GM12865 (cell line): ENCODE measurements around the gene FOXN3.
"Not testable (repeated sequence)": the region's sequence is repeated elsewhere in the genome, so short reads cannot be mapped to it uniquely, and the experiment has no call there.

ENCODE experiments used
- DNase-seq: peaks from one replicate; pipeline ENCODE4 v3.0.0; 2010; ENCODE audit warnings: low read depth
- H3K4me3 ChIP-seq: 2 replicates; pipeline ENCODE4 v1.5.1; 2011; ENCODE audit warnings: mild to moderate bottlenecking, low read depth, low read length, control low read depth
- TF ChIP-seq, protein P1 (sequence below): IDR thresholded peaks from 2 replicates; pipeline ENCODE4 v1.5.1; 2011; ENCODE audit warnings: low read length, control low read depth, low read depth, inconsistent platforms; ENCODE audit not compliant: insufficient read depth; ENCODE audit errors: missing control alignments

The FOXN3 gene

DNA sequence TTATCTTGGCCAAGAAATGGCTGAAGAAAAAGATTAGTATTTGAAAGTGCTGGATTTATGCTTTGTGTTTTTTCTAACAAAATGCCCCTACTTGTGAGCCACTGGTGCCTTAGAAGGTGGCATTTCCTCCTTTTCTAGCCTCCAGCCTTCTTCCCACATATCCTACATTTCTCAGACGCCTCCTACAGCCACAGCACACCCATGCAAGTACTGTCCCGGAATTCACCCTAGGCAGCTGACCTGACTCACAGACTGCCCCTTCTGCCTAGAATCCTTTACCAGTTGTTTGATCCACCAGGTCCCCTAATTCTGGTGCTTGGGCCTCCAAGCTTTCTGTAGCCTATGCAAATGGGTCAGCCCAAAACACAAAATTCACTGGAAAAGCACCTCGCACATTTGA lies 166.0 kb downstream of the FOXN3 start:
- DNase-seq = no peak
- TF ChIP-seq, protein P1, sequence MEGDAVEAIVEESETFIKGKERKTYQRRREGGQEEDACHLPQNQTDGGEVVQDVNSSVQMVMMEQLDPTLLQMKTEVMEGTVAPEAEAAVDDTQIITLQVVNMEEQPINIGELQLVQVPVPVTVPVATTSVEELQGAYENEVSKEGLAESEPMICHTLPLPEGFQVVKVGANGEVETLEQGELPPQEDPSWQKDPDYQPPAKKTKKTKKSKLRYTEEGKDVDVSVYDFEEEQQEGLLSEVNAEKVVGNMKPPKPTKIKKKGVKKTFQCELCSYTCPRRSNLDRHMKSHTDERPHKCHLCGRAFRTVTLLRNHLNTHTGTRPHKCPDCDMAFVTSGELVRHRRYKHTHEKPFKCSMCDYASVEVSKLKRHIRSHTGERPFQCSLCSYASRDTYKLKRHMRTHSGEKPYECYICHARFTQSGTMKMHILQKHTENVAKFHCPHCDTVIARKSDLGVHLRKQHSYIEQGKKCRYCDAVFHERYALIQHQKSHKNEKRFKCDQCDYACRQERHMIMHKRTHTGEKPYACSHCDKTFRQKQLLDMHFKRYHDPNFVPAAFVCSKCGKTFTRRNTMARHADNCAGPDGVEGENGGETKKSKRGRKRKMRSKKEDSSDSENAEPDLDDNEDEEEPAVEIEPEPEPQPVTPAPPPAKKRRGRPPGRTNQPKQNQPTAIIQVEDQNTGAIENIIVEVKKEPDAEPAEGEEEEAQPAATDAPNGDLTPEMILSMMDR = no peak
- H3K4me3 ChIP-seq = no peak overlapping the region

DNA sequence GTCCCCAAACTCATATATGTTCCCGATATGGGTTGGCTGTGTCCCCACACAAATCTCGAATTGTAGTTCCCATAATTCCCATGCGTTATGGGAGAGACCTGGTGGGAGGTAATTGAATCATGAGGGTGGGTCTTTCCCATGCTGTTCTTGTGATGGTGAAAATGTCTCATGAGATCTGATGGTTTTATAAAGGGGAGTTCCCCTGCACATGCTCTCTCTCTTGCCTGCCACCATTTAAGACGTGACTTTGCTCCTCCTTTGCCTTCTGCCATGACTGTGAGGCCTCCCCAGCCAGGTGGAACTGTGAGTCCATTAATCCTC lies 166.4 kb downstream of the FOXN3 start:
- not testable (repeated sequence) for DNase-seq, H3K4me3 ChIP-seq

DNA sequence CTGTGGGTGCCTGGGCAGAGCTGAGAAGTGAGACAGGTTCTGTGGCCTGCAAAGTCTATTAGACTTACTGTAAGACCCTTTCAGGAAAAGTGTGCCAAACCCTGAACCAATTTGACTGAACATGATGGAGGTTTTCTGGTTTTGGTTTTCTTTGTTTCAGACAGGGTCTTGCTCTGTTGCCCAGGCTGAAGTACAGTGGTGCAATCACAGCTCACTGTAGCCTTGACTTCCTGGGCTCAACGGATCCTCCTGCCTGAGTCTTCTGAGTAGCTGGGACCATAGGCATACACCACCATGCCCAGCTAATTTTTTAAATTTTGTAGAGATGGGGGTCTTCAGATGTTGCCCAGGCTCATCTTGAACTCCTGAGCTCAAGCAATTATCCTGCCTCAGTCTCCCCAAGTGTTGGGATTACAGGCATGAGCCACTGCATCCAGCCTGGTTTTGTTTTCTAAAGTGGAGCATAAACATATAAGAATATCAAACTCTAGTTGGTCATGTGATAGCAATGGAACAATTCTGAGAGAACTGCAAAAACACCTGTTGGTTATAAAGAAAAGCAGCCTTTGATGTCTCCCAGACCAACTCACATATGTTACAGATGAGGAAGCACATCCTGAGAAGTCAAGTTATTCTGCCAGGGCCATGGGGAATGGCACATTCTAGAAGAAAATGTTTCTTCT lies 166.9 kb downstream of the FOXN3 start:
- H3K4me3 ChIP-seq = no peak overlapping the region
- TF ChIP-seq, protein P1 = no peak
- no peak for DNase-seq

DNA sequence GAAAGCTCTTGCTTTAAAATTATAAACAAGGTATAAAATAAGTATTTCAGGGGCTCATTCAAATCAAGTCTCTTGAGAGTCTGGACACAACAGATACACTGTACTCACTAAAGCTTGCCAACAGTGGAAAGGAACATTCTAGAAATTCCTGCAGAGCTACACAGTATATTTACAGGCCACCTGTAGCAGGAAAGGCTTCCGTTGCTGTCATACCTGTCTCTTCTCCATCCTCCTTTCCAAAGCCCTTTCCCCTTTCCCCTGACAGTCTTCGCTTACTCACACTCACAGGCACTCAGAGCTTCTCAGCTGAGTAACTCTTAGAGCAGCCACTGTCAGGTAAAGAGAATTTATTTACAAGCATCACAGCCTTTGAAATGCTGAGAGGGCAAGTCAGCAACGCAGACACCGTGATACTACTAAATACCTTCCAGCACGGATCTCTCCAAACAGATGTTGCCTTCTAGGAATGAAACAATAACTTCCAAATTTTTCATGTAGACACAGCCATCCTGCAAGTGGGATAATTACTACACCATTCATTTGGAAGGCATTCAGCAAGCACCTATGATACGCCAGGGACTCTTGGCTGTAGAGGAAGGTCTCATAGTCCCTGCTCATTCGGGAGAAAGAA lies 167.9 kb downstream of the FOXN3 start:
- TF ChIP-seq, protein P1 = no peak
- DNase-seq = no peak
- no peak overlapping the region for H3K4me3 ChIP-seq

DNA sequence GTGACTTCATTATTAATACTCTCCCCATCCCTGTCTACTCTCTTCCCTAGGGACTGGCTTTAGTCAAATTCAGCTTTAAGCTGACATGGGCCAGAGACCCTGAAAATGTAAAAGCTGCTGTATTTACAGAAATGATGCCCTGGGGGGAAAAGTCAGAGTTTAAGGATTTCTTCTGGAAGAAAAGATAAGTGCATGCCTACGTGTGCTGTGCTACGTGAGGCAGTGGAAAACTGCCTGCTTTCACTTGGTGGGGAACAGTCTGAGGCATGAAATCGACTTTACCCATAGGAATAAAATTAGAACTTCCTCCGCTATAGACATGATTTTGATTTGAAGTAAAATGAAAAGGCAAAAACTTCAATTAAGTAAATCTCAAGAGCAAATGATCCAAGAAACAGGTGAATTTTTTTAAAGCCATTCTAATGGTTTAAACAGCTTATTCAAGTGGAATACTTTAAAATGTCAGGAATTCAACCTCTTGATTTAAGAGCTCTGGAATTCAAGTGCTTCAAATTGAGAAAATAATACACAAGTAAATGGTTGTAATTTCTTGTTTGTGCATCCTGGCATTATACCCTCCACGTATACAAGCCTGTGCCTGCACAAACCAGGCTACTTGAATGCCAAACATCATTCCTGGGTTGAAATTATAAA lies 168.5 kb downstream of the FOXN3 start:
- H3K4me3 ChIP-seq = no peak overlapping the region
- no peak for DNase-seq
- TF ChIP-seq, protein P1 = no peak

DNA sequence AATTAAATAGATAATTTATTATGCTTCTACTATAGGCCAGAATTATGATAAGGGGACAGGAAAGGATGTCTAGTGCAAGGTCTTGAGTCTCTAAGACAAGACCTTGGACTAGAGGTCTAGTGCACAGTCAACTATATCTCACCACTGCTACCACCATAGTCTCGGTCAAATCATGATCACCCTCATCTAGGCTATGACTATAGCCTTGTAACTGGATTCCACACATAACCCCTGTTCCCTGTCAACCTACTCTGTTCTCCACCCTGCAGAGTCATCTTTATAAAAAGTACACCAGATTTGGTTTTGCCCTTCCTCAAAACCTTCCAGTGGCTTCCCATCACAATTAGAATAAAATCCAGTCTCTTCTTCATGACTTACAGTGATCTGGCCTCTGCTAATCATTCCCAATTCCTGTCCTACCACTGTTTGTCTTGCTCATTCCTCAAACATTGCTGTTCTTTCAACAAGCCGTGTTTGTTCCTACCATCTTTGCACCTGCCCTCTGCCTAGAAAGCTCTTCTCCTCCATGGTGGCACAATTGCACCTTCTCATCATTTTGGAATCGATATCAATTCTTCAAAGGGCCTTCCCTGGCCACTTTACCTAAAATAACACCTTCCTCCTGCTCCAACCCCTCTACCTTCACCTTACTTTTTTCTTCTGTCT lies 169.4 kb downstream of the FOXN3 start:
- H3K4me3 ChIP-seq = no peak overlapping the region
- TF ChIP-seq, protein P1 = no peak
- DNase-seq = no peak

DNA sequence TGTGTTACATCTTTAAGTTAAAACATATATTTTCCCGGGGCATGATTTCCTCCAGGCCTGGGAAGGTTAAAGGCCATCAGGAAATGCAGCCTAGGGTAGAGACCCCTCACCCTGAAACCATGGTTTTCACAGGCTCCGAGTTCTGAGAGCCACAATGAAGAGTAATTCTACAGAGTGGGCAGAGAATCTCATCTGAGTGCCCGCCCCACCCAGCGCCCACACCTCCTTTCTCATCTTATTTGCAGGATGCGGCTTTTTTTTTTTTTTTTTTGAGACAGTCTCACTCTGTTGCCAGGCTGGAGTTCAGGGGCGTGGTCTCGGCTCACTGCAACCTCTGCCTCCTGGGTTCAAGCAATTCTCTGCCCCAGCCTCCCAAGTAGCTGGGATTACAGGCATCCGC lies 170.7 kb downstream of the FOXN3 start:
- TF ChIP-seq, protein P1 = no peak
- DNase-seq = no peak

More for the DNA sequence above, 170.7 kb downstream of the FOXN3 start:
- no peak overlapping the region for H3K4me3 ChIP-seq
